SU-DHL-6 (cell line): ENCODE data around the gene HS6ST1.
"Not testable (repeated sequence)": the region's sequence is repeated elsewhere in the genome, so short reads cannot be mapped to it uniquely, and the experiment has no call there.

ENCODE experiments used
- H2AFZ ChIP-seq: fragments of 200-600 bp; sonication (generic); 2 replicates; pipeline ENCODE4 v1.6.1; 2014; ENCODE audit warnings: low read depth, mild to moderate bottlenecking, moderate library complexity, mixed read lengths, antibody characterized with exemption, low read length; ENCODE audit not compliant: severe bottlenecking
- H3F3A ChIP-seq: fragments of 200-600 bp; shearing (Covaris generic); 2 replicates; pipeline ENCODE4 v1.6.0; 2016; ENCODE audit warnings: antibody characterized with exemption, mild to moderate bottlenecking; ENCODE audit not compliant: insufficient read depth
- H3K27ac ChIP-seq: fragments of 200-600 bp; sonication (generic); 2 replicates; pipeline ENCODE4 v1.5.1; 2016; ENCODE audit warnings: low read depth, mild to moderate bottlenecking, low read length, moderate library complexity, mixed read lengths
- H3K27me3 ChIP-seq: fragments of 200-600 bp; sonication (generic), shearing (Covaris generic); 2 replicates; pipeline ENCODE4 v1.6.0; 2014; ENCODE audit warnings: mild to moderate bottlenecking, low read length
- H3K36me3 ChIP-seq: fragments of 200-600 bp; sonication (generic); 2 replicates; pipeline ENCODE4 v1.6.1; 2014; ENCODE audit warnings: mild to moderate bottlenecking, low read length, mixed read lengths
- H3K4me2 ChIP-seq: fragments of 300-600, 200-600 bp; shearing (Covaris generic), sonication (generic); 2 replicates; pipeline ENCODE4 v1.6.0; 2014; ENCODE audit warnings: low read length, low read depth, mild to moderate bottlenecking; ENCODE audit not compliant: poor library complexity, severe bottlenecking
- H3K4me3 ChIP-seq: fragments of 200-600 bp; sonication (generic); 2 replicates; pipeline ENCODE4 v1.5.1; 2014; ENCODE audit warnings: antibody characterized with exemption, low read length, mild to moderate bottlenecking, mixed read lengths; ENCODE audit not compliant: insufficient read depth, poor library complexity, severe bottlenecking
- H3K79me2 ChIP-seq: fragments of 200-600 bp; sonication (generic); 2 replicates; pipeline ENCODE4 v1.6.1; 2014; ENCODE audit warnings: mild to moderate bottlenecking, low read length, moderate library complexity; ENCODE audit not compliant: insufficient read depth
- H3K9ac ChIP-seq: fragments of 200-600 bp; sonication (generic); 2 replicates; pipeline ENCODE4 v1.7.0; 2014; ENCODE audit warnings: mild to moderate bottlenecking, low read length
- H3K9me2 ChIP-seq: fragments of 200-600 bp; sonication (generic); replicated peaks from 2 replicates; pipeline ENCODE4 v1.6.1; 2014; ENCODE audit warnings: low read length; ENCODE audit not compliant: insufficient read depth
- H3K9me3 ChIP-seq: fragments of 200-600 bp; sonication (generic); 2 replicates; pipeline ENCODE4 v1.6.1; 2014; ENCODE audit warnings: low read length, mixed read lengths; ENCODE audit not compliant: insufficient read depth
- H4K20me1 ChIP-seq: fragments of 200-600 bp; sonication (generic); 2 replicates; pipeline ENCODE4 v1.6.1; 2014; ENCODE audit warnings: low read depth, mild to moderate bottlenecking, antibody characterized with exemption, low read length, moderate library complexity, mixed read lengths
- CTCF ChIP-seq: fragments of 200-600 bp; sonication (generic); IDR thresholded peaks from one replicate; pipeline ENCODE4 v1.5.1; 2017; ENCODE audit warnings: antibody characterized with exemption, mild to moderate bottlenecking, low read length, moderate library complexity; ENCODE audit not compliant: insufficient read depth, poor library complexity, severe bottlenecking
- EZH2phosphoT487 ChIP-seq: fragments of 200-600 bp; sonication (generic), shearing (Covaris generic); conservative IDR thresholded peaks from 2 replicates; pipeline ENCODE4 v1.6.1; 2018; ENCODE audit warnings: mild to moderate bottlenecking, antibody characterized with exemption, low read length, moderate library complexity, mixed read lengths

HS6ST1 gene

DNA sequence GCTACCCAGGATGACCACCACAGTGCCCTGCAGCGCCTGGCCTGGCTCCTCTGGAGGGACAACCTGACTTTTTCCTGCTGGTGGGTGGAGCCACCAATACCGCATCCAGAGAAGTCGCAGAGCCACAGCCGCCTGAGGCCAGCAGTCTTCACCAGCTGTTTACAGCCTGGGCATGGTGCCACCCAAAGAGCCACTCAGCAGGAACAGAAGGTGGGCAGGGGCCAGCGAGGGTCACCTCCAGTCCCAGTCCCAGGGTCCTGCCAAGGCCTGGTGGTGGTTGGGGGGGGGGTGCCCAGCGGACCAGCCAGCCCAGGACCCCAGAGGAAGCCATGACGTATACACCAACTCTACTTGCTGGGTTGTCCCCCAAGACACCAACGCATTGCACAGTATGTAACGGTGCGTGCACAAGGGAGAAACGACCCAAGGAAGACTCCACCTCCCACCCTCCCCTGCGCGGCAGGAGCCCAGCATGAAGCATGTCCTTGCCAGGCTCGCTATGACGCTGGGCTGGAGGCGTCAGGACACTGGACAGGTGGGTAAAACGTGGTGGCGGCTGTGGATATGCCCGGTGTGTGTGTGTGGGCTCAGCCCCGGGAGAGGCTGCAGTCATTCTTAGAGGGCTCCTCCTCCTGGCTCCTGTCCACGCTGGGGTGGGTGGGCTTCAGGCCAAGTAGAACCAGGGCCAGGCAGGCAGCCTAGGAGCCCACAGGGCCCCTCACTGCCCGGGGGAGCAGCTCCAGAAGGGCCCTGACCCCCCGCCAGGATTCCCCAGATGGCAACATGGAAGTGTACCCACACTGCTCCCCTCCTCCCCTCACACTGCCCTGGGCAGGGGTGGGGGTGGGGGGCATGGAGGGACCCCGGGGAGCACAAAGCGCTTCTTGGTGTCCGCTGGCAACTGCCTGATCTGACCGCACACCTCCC is 49.3 kb downstream of the HS6ST1 start:
- Histone ChIP-seq H3K9me3 (no peaks in the 10 kb centered on the region), H3F3A (no peaks in the 10 kb centered on the region), H3K79me2 (no peaks in the 10 kb centered on the region), H3K36me3 (no peaks in the 10 kb centered on the region), H3K9ac (no peak overlapping the region), H3K9me2 (no peaks in the 10 kb centered on the region), H3K27me3 (no peaks in the 10 kb centered on the region), H2AFZ (no peak overlapping the region), H3K4me2 (no peak overlapping the region), H3K27ac (no peak overlapping the region), H4K20me1 (no peaks in the 10 kb centered on the region), H3K4me3 (no peak overlapping the region)
- TF ChIP-seq EZH2phosphoT487, result no peak
- no peak for TF ChIP-seq CTCF

DNA sequence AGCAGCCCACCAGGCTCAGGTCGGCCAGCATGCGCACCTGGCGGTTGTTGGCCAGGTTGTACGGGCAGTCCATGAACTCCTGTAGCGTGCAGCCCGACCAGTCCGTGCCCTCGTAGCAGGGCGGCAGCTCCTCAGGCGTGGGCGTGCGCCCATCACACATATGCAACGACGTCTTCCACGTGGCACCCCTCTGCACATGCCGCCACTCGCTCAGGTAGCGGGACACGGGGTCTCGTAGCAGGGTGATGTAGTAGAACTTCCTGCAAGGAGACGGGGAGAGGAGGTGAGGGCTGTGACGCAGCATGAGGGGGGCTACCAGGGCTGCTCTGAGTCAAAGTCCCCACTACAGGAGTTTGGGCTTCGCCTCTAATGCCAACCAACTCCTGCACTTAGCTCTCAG is 50.1 kb downstream of the HS6ST1 start:
- not testable (repeated sequence) for H3K36me3 ChIP-seq, H4K20me1 ChIP-seq, H3K9ac ChIP-seq

GRCh38 chr2:128268145-128268544 is 50.5 kb downstream of the HS6ST1 start:
- not testable (repeated sequence) for H4K20me1 ChIP-seq, H3K27me3 ChIP-seq, H3K9ac ChIP-seq, H2AFZ ChIP-seq, H3K36me3 ChIP-seq, H3K4me2 ChIP-seq, H3K9me2 ChIP-seq, H3K4me3 ChIP-seq, H3F3A ChIP-seq, H3K9me3 ChIP-seq, H3K27ac ChIP-seq, H3K79me2 ChIP-seq

More for the DNA sequence above, 50.1 kb downstream of the HS6ST1 start:
- not testable (repeated sequence) for H3F3A ChIP-seq, H3K4me3 ChIP-seq, H3K9me3 ChIP-seq, H3K79me2 ChIP-seq, H3K9me2 ChIP-seq, H3K4me2 ChIP-seq, H3K27me3 ChIP-seq, H3K27ac ChIP-seq, H2AFZ ChIP-seq

DNA sequence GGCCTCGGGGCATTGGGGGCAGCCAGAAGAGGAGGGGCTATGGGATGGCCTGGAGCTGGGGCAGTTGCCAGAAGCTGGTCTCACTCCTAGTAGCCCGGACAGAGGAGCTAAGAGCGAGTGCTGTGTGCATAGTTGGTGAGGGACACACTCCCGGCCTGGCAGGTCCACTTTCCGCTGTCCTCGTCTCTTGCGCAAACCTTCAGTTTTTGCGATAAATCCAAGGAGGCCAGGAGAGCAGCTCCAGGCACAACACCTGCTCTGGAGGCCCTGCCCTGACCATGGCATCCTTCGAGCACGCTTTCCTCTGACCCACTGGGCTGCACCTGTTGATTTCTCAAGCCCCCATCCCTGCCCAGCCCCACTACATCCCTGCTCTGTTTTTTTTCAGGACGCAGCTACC is 51.0 kb downstream of the HS6ST1 start:
- not testable (repeated sequence) for H2AFZ ChIP-seq, H4K20me1 ChIP-seq, H3K4me3 ChIP-seq, H3K27ac ChIP-seq, H3K9me2 ChIP-seq, H3K9me3 ChIP-seq, H3K36me3 ChIP-seq, H3K4me2 ChIP-seq, H3F3A ChIP-seq, H3K27me3 ChIP-seq, H3K9ac ChIP-seq, H3K79me2 ChIP-seq

- not testable (repeated sequence) for H2AFZ ChIP-seq, H3K79me2 ChIP-seq, H3K36me3 ChIP-seq, H3K9me2 ChIP-seq, H3K27me3 ChIP-seq, H3K9ac ChIP-seq, H3K27ac ChIP-seq, H3K9me3 ChIP-seq, H4K20me1 ChIP-seq, H3F3A ChIP-seq, H3K4me2 ChIP-seq, H3K4me3 ChIP-seq
Measured at GRCh38 chr2:128267197-128267596, 51.5 kb downstream of the HS6ST1 start.

DNA sequence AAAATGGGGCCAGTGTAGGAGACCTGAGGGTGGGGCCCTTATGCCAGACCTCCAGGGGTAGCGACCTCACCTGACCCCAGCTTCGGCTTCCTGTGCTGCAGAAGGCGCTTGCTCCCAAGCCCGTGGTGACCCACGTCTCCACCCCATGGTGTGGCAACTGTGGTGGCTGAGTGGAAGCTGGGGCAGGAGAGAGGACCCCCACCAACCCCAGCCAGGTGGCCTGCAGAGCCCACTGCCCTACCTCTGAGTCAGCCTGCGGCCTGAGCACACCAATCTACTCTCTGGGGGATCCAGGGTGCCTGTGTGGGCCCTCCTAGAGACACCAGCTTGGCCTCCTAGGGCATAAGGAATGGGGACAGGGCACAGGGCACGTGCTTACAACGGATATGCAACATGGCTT is 52.2 kb downstream of the HS6ST1 start:
- not testable (repeated sequence) for H3K27ac ChIP-seq, H2AFZ ChIP-seq, H4K20me1 ChIP-seq, H3K79me2 ChIP-seq, H3K4me2 ChIP-seq, H3F3A ChIP-seq, H3K4me3 ChIP-seq, H3K9me3 ChIP-seq, H3K9ac ChIP-seq, H3K36me3 ChIP-seq, H3K9me2 ChIP-seq, H3K27me3 ChIP-seq

- H3K27ac ChIP-seq, H3K9me3 ChIP-seq: not testable (repeated sequence)
Measured at GRCh38 chr2:128265608-128265993, 53.1 kb downstream of the HS6ST1 start.

More at GRCh38 chr2:128265608-128265993, 53.1 kb downstream of the HS6ST1 start:
- not testable (repeated sequence) for H4K20me1 ChIP-seq, H3K4me2 ChIP-seq, H3K9me2 ChIP-seq, H3K4me3 ChIP-seq, H3K27me3 ChIP-seq, H2AFZ ChIP-seq, H3F3A ChIP-seq, H3K9ac ChIP-seq, H3K36me3 ChIP-seq, H3K79me2 ChIP-seq
